Effector CD4-positive, alpha-beta T cell (primary cell): ENCODE data around the gene TOP3A.
"Not testable (repeated sequence)": the region's sequence is repeated elsewhere in the genome, so short reads cannot be mapped to it uniquely, and the experiment has no call there.

Source experiments
- DNase-seq: peaks from one replicate; pipeline ENCODE4 v3.0.0-alpha.2; 2020
- total RNA-seq: gene quantifications from one replicate; lab custom pipeline; 2026; lab: John Stamatoyannopoulos, UW

The TOP3A gene, protein sequence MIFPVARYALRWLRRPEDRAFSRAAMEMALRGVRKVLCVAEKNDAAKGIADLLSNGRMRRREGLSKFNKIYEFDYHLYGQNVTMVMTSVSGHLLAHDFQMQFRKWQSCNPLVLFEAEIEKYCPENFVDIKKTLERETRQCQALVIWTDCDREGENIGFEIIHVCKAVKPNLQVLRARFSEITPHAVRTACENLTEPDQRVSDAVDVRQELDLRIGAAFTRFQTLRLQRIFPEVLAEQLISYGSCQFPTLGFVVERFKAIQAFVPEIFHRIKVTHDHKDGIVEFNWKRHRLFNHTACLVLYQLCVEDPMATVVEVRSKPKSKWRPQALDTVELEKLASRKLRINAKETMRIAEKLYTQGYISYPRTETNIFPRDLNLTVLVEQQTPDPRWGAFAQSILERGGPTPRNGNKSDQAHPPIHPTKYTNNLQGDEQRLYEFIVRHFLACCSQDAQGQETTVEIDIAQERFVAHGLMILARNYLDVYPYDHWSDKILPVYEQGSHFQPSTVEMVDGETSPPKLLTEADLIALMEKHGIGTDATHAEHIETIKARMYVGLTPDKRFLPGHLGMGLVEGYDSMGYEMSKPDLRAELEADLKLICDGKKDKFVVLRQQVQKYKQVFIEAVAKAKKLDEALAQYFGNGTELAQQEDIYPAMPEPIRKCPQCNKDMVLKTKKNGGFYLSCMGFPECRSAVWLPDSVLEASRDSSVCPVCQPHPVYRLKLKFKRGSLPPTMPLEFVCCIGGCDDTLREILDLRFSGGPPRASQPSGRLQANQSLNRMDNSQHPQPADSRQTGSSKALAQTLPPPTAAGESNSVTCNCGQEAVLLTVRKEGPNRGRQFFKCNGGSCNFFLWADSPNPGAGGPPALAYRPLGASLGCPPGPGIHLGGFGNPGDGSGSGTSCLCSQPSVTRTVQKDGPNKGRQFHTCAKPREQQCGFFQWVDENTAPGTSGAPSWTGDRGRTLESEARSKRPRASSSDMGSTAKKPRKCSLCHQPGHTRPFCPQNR
- 65.5 reads per million, percentile 74 among the genes with 10 or more reads in this experiment for total RNA-seq

DNA sequence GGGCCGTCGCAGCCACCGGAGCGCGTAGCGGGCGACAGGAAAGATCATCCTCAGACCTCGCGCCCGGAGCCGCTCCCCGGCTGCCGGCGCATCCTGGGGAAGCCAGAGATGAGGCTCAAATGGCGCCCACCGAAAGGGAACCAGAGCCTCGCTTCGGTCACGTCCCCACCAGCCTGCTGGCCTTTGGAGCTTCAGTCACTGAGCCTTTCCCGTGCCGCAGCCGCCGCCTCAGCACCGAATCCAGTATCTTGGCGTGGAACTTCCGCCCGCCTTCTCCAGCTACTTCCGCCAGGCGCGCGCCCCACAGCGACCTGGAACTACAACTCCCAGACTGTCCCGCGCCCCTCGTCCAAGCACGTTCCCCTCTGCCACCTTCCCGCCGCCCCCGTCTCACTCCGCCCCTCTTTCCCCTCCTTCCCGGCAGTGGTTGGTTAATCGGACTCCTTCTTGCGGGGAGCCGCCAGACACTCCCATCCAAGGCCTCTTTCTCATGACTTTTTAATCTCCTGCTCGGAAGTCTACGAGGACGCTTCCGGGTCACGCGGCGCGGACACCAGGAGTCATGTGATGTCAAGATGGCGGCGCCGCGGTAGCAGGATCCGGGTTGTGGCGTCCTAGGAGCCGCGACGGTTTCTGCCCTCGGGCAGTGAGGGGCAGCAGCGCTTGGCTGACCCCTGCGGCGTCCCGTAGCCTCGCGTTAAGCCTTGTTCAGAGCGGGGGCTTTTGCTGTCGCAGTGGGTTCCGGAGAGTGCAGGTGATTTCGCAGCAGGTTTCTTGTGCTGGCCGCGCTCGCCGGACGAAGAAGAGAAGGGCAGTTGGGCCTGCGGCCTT is at the start of gene TOP3A, which contains the start of gene SMCR8:
TOP3A (minus strand) TSS at position 264 of the 831 bp plus-strand sequence; CDS start at position 48, 216 bp downstream.
SMCR8 (plus strand) TSS at position 563 of the 831 bp plus-strand sequence. CDS start 497 bp downstream, outside the sequence.
- DNase-seq, result peak; percentile 96

DNA sequence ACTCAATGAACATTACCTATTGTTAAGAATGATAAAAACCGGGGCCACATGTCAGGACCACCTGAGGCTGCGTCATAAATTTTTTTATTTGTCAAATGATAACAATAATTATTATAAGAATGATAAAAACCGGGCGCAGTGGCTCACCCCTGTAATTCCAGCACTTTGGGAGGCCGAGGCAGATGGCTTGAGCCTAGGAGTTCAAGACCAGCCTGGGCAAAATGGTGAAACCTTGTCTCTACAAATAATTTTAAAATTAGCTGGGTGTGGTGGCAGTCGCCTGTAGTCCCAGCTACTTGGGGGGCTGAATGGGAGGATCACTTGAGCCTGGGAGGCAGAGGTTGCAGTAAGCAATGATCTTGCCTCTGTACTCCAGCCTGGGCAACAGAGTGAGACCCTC is 49.4 kb upstream of the TOP3A start:
- no peak for DNase-seq

DNA sequence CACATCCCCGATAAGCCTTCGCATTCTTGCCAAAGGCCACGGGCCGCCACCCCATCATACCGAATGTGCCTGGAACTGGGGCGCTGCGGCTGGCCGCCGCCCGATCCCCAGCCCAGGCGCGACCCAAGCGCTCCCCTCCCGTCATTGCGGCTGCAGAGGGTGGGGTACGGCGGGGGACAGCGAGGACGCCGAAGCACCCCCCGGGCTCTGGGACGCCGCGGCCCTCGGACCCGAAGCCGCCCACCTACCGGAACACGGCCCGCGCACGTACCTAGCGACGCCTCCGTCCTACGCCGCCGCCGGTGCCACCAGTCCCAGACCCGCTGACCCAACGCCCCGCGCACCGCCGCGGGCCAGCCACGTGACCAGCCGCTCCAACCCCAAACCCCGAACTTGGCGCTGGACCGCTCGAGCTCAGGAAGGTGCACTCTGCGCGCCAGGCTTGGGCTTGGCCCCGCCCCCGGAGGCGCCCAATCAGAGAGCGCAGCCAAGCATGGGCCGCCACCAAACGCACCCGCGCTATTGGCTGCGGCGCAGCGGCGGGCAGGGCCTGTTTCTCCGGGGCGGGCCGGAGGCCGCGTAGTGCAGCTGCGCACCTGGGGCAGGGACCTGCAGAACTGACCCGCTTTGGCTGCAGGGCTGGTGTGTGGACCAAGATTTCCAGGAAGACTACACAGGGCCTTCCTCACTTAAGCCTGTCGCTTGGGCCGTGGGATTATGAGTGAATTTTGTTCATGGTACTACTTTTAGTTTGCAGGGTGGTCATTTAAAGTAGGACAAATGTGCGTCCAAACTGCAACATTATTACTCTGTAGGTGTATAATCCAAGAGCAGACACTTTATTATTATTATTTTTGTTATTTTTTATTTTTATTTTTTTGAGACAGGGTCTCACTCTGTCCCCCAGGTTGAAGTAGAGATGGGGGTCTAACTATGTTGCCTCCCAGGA is 48.6 kb upstream of the TOP3A start, which contains the start of gene SHMT1:
SHMT1 (minus strand) TSS at position 450 of the 949 bp plus-strand sequence. CDS start 7,569 bp downstream, outside the sequence.
- DNase-seq, result peak; percentile 87

DNA sequence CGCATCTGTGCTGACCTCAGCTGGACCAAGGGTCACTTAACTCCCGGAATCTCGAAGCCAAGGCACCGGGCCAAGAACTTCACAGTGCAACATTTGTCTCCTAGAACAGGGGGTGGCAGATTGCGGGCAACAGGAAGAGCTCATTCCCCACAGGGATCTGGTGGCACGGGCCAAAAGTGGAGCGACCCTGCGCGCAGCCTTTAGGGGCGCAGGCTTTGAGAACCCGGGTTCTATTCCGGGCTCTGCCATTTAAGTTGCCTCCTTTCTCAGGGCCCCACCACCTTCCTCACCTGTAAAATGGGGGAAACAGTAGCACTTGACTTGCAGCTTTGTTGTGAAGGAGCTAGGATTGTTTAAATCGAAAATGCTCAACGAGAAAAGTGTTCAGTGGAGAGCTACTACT is 47.9 kb upstream of the TOP3A start:
- DNase-seq, result no peak

DNA sequence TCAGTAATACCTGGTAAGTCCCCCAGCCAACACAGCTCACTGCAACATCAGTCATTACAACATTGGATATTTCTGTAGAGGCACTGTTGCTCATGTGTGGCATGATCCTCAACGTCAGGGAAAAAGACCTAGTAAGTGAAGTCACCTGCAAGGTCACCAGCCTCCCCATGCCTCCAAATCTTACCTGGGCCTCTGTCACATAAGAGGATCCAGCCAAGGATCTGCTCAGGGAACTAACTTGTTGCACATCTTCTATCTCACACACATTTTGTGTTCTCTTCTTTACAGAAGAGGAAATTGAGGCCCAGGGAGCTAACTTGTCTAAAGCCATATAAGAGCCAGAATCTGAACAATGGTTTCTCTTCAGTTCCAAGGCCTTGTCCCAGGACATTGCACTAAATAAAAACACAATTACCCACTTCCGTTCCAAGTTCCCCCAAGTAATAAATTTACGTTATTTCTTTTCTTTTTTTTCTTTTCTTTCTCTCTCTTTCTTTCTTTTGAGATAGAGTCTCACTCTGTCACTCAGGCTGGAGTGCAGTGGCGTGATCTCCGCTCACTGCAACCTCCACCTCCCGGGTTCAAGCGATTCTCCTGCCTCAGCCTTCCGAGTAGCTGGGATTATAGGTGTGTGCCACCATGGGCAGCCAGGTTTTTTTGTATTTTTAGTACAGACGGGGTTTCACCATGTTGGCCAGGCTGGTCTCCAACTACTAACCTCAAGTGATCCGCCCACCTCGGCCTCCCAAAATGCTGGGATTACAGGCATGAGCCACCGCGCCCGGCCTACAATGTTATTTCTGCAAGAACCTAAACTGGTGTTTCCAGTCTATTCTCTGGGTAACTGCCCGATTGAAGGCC is 47.3 kb upstream of the TOP3A start:
- DNase-seq, result no peak

DNA sequence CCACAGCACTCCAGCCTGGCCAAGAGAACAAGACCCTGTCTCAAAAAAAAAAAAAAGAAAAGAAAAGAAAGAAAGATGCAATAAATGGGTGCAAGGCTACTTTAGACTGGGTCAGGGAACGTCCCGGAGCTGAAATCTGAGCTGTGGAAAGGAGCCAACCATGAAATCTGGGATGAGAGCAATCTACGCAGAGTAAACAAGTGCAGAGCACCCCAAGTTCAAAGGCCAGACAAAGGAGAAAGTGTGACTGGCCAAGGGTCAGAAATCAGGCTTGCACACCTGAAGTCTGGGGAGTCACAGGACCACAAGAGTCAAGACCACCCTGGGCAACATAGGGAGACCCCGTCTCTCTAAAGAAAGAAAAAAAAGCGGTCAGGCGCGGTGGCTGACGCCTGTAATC is 45.7 kb upstream of the TOP3A start:
- DNase-seq, result no peak

DNA sequence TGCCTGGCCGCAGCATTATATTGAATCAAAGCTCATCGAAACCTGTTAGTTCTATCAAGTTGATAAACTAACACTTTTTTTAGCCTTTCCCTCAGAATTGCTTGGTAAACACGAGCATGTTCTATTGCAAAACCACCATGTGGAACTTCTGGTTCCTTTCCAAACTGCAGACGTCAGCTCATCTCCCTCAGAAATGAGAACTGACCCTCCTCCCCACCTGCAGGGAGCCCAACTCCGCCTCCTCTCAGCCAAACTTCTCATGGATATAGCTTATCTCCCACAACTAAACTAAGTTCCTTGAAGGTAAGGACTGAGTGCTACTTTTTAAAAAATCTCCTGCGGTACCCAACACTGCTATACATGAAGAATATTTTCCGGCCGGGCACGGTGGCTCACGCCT is 41.8 kb upstream of the TOP3A start:
- no peak for DNase-seq

DNA sequence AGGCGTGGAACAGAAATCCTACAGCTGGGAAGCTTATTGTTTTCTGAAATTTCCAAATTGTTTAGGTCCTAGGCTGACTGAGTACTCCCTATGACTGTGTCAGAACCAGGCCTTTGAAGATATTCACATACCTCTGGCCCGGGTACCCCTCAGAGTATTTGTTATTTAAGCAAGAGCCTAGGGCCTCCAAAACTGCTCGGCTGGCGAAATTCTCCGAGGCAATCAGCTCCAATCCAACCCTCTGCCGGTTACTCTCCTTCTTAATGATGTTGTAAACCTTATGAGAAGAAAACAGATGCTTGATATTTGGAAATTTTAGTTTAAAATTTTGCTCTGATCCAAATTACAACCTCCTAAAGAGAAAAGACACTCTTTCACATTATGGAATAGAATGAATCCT is 38.7 kb upstream of the TOP3A start:
- DNase-seq, result no peak

DNA sequence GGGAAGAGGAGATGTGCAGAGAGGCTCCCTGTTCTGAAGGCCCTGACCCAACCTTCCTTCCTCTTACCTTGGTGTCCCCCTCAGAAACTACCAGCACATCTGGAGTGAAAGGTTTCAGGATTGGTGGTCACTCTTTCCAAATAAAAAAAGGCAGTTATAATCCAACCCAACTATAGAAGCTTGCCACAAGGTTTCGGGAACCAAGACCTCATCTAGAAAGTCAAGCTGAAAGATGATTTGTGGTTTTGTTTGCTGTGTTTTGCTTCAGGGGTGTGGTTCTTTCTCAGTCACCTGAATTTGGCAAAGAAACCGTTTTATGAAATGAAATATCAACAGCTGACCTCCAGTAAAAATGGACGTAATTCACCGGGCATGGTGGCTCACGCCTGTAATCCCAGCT is 29.2 kb upstream of the TOP3A start:
- no peak for DNase-seq

DNA sequence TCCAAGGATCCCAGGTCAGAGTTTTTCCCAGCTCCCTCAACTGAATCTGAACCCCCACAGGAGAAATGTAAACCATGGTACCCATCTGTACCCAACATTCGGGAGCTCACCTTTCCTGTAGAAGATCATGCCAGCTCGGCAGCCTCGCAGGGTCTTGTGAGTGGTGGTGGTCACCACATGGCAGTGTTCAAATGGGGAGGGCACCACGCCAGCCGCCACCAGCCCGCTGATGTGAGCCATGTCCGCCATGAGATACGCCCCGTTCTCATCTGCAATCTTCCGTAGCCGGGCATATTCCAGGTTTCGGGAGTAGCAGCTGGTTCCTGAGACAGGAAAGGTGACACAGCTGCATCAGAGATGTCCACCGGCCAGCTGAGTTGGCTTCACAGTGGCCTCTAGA is 25.1 kb upstream of the TOP3A start:
- no peak for DNase-seq

DNA sequence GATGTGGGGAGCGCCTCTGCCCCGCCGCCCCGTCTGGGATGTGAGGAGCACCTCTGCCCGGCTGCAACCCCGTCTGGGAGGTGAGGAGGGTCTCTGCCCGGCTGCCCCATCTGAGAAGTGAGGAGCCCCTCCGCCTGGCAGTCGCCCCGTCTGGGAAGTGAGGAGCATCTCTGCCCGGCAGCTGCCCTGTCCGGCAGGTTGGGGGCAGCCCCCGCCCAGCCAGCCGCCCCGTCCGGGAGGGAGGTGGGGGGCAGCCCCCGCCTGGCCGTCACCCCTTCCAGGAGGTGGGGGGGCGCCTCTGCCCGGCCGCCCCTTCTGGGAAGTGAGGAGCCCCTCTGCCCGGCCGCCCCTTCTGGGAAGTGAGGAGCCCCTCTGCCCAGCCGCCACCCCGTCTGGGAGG is 23.4 kb upstream of the TOP3A start:
- not testable (repeated sequence) for DNase-seq

DNA sequence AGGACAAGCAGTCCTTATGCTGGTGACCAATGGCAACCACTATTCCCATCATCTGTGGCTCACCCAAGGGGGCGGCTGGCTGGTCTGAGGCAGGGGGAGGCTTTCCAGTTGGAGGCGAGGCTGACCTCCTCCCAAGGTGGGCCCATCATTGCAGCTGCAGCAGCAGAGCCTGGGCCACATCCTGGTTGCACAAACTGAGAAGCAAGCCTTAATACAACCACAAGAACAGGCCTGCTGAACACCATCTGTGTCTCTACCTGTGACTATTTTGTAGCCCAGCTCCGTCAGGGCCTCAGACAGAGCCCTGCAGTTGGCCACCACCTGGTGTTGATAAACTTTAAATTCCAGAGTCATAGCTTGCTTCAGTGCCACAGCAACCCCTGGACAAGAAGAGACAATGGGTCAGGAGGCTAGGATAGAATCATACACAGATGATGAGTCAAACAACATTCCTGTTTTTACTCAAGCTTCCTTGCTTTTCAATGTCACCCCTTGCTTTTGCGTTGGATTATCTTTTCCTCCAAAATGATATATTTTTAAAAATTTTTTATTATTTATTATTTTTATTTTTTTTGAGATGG is 18.2 kb upstream of the TOP3A start:
- no peak for DNase-seq

DNA sequence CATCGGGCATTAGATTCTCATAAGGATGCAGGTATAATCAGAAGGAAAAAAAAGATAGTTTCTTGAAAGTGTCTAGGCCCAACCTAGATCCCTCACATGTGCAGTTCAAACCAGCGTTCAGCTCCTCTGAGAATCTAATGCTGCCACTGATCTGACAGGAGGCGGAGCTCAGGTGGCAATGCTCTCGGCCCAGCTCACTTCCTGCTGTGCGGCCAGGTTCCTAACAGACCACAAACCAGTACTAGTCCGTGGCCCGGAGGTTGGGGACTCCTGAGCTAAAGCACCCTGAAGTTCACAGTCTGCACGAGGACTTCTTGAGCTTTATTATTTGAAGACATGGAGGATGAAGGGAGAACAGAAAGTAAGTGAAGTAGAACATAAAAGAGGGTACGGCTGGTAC is 17.1 kb upstream of the TOP3A start:
- DNase-seq, result no peak

DNA sequence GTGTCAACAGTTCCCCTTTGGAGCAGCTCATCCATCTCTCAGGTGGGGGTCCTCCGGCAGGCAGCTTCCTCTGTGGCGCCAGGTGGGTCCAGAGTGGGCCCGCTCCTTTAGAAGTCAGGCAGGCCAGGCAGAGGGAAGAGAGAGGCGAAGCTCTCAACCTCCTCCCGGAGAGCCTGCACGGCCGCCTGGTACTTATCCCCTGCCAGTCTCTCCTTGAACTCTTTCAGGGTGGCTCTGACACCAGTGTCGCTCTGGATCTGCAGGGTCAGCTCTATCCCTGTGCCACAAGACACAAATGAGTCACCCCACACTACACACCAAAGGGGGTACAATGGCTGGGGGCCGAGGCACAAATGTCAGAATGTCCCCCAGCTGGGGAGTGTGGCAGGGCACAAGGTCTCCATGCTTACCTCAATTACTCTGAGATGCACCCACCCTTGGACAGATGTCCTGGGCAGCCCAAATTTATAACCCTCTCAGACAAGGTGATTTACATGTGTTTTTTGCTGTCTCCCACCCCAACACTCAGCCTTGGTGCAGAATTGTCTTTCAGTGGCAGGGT is 13.9 kb upstream of the TOP3A start:
- no peak for DNase-seq

DNA sequence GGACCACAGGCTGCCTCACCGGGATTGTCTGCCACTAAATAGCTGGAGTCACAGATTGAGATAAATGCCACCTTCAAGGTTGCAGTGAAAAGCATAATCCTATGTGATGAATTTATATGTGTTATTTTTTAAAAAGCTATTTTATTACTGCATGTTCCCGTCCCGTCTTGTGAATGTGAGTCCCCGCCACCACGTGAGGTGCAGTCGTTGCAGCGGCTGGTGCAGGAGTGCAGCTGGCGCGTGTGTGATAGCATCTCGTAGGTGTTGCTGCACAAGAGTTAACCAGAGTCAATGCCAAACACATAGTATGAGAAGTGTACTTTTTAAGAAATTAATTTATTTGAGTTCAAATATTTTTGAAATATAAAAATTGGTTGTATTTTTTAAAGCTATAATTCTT is 12.8 kb upstream of the TOP3A start:
- no peak for DNase-seq

DNA sequence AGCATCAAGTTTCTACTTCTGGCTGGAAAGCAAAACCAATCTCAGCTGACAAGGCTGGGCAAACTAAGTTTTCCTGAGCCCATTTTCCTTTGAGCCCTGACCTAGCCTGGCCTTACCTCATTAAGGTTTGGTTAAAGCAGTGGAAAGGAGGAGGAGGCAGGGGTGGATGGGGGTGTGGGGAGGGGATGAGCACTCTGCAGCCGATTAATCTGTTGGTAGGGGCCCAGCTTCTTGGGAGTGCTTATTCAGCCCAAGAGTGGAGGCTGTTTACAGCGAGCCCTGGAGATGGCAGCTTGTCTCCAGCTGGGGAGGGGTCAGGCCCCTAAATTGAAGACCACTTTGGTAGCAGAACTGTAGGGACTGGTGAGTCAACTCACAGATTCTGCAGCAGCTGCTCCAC is 12.3 kb upstream of the TOP3A start:
- DNase-seq, result no peak

DNA sequence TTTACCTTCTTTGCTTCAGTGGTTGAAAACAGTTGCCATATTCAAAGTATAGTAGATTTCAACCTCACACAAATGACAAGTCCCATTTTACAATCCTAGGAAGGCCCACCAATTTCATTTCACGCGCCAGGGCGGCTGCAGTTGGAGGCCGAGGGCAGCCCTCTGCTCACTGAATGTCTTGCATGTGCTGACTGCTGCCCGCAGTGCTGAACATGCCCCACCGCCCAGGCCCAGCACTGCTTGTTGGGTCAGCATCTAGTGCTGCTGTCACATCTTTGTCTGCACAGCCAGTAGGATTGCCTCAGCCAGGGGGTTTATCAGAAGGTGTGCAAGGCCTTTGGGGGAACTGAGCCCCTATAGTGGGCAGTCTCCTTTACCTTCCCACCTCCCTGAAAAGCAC is 11.8 kb upstream of the TOP3A start:
- no peak for DNase-seq

DNA sequence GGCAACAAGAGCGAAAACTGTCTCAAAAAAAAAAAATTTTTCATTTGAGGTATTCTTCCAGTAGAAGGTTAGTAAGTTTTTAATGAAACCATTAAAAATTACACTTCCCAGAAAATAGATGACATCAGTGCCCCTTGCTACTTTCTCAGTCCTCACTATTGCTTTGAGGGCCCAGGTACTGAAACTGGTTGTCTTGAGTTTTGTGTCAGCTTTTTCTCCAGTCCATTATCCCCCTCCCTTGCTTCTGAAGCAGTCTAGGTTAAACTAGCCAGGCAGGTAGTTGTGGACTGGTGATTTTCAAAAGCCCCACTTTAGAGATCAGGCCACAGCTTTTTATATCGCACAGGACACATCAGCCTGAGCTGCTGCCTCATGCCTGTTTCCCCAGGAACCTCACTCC is 11.2 kb upstream of the TOP3A start:
- no peak for DNase-seq
